HL-60 (cell line): ENCODE measurements around the gene ANKRD35.
A peak's percentile ranks its signal among the peaks of the same experiment; 100 is the strongest.

Experiments used
- DNase-seq, 2 experiments: peaks; one replicate each; pipeline ENCODE4 v3.0.0-alpha.2; 2010 to 2020; ENCODE audit warnings: low read depth in 1 of 2, low spot score in 1 of 2
- H3K27ac ChIP-seq: fragments of 250-450 bp; sonication (Bioruptor Pico); replicated peaks from 2 replicates; pipeline ENCODE4 v1.5.1; 2020; ENCODE audit warnings: mild to moderate bottlenecking, moderate library complexity
- H3K27me3 ChIP-seq: fragments of 250-450 bp; sonication (Bioruptor Pico); 2 replicates; pipeline ENCODE4 v1.5.1; 2021; ENCODE audit warnings: mild to moderate bottlenecking, moderate library complexity; ENCODE audit not compliant: insufficient read depth, poor library complexity, severe bottlenecking
- H3K4me3 ChIP-seq: replicated peaks from 2 replicates; pipeline ENCODE4 v1.5.1; 2011; ENCODE audit warnings: mild to moderate bottlenecking, control low read depth, low read length; ENCODE audit not compliant: insufficient read depth
- CTCF ChIP-seq: IDR thresholded peaks from one replicate; pipeline ENCODE4 v1.5.1; 2011; ENCODE audit warnings: low read length, control low read depth, inconsistent platforms; ENCODE audit not compliant: insufficient read depth
- GABPA ChIP-seq: IDR thresholded peaks from 2 replicates; pipeline ENCODE4 v1.6.1; 2012; ENCODE audit warnings: low read depth
- POLR2AphosphoS5 ChIP-seq: IDR thresholded peaks from 2 replicates; pipeline ENCODE4 v1.6.1; 2012; ENCODE audit warnings: low read depth
- REST ChIP-seq: IDR thresholded peaks from 2 replicates; pipeline ENCODE4 v1.6.1; 2012; ENCODE audit warnings: low read depth; ENCODE audit not compliant: insufficient replicate concordance
- SPI1 ChIP-seq: IDR thresholded peaks from 2 replicates; pipeline ENCODE4 v1.6.1; 2012; ENCODE audit warnings: low read depth, mild to moderate bottlenecking, borderline replicate concordance

Gene ANKRD35

GRCh38 chr1:145877923-145878486 is 7.7 kb downstream of the ANKRD35 start:
- no peak for TF ChIP-seq SPI1

GRCh38 chr1:145874646-145875045 is 11.0 kb downstream of the ANKRD35 start:
- peak in 1 of 2 experiments; percentile 51 for DNase-seq
- Histone ChIP-seq H3K27me3 (no peaks in the 10 kb centered on the region), H3K27ac (no peak overlapping the region), H3K4me3 (no peak overlapping the region)
- TF ChIP-seq SPI1: no peak
- no peak for TF ChIP-seq CTCF
- TF ChIP-seq REST: no peak
- no peak for TF ChIP-seq GABPA
- no peak for TF ChIP-seq POLR2AphosphoS5

More at GRCh38 chr1:145877923-145878486, 7.7 kb downstream of the ANKRD35 start:
- Histone ChIP-seq H3K27me3 (no peaks in the 10 kb centered on the region), H3K27ac (no peak overlapping the region), H3K4me3 (no peak overlapping the region)
- no peak for DNase-seq

- peak; percentile 64 to 75 for DNase-seq
- Histone ChIP-seq H3K27ac (peak overlapping the region; percentile 56), H3K4me3 (peak overlapping the region; percentile 29), H3K27me3 (no peaks in the 10 kb centered on the region)
- TF ChIP-seq GABPA (no peak), REST (no peak), CTCF (no peak), SPI1 (peak; percentile 91), POLR2AphosphoS5 (peak; percentile 46; the same call in 1 of the 2 replicates)
Observed at GRCh38 chr1:145871994-145872924, 13.4 kb downstream of the ANKRD35 start.

- DNase-seq: no peak
- TF ChIP-seq GABPA (no peak), POLR2AphosphoS5 (no peak), SPI1 (no peak), REST (no peak), CTCF (no peak)
- Histone ChIP-seq H3K4me3 (no peak overlapping the region), H3K27me3 (no peaks in the 10 kb centered on the region), H3K27ac (no peak overlapping the region)
Observed at GRCh38 chr1:145868232-145868631, 17.4 kb downstream of the ANKRD35 start.
